Mesendoderm (in vitro differentiated cells): ENCODE results near the gene TYROBP. TPM values are rescaled to one million over a fixed set of nuclear protein-coding genes. Genes with fewer than 3 reads are reported as not detected.

Experiments used
- DNase-seq: peaks from one replicate; pipeline ENCODE4 v3.0.0; 2013
- H2AK5ac ChIP-seq: 2 replicates; pipeline ENCODE4 v1.6.1; 2013; ENCODE audit warnings: low read length, inconsistent platforms
- H2BK120ac ChIP-seq: 2 replicates; pipeline ENCODE4 v1.6.1; 2013; ENCODE audit warnings: low read depth, mild to moderate bottlenecking, low read length, moderate library complexity, mixed read lengths
- H2BK15ac ChIP-seq: replicated peaks from 2 replicates; pipeline ENCODE4 v1.6.1; 2013; ENCODE audit warnings: low read depth, mild to moderate bottlenecking, moderate library complexity
- H2BK5ac ChIP-seq: 2 replicates; pipeline ENCODE4 v1.6.1; 2013; ENCODE audit warnings: low read length, inconsistent platforms
- H3K18ac ChIP-seq: 2 replicates; pipeline ENCODE4 v1.6.1; 2013; ENCODE audit warnings: mild to moderate bottlenecking, low read length, mixed read lengths
- H3K23ac ChIP-seq: one replicate; pipeline ENCODE4 v1.6.1; 2013; ENCODE audit warnings: low read length
- H3K27ac ChIP-seq: 2 replicates; pipeline ENCODE4 v1.5.1; 2013; ENCODE audit warnings: low read depth, mild to moderate bottlenecking, inconsistent platforms, low read length, moderate library complexity
- H3K27me3 ChIP-seq: 2 replicates; pipeline ENCODE4 v1.6.1; 2013; ENCODE audit warnings: low read length, control low read depth, mild to moderate bottlenecking, inconsistent platforms; ENCODE audit not compliant: insufficient read depth, poor library complexity
- H3K36me3 ChIP-seq: 2 replicates; pipeline ENCODE4 v1.6.1; 2013; ENCODE audit warnings: low read length, inconsistent platforms; ENCODE audit not compliant: control insufficient read depth, insufficient read depth
- H3K4ac ChIP-seq: one replicate; pipeline ENCODE4 v1.6.1; 2013; ENCODE audit warnings: low read depth, mild to moderate bottlenecking, low read length, moderate library complexity
- H3K4me1 ChIP-seq: 2 replicates; pipeline ENCODE4 v1.6.1; 2013; ENCODE audit warnings: low read depth, low read length, inconsistent platforms; ENCODE audit not compliant: control insufficient read depth
- H3K4me2 ChIP-seq: 2 replicates; pipeline ENCODE4 v1.6.1; 2013; ENCODE audit warnings: low read length
- H3K4me3 ChIP-seq: 2 replicates; pipeline ENCODE4 v1.5.1; 2013; ENCODE audit warnings: mild to moderate bottlenecking, low read length
- H3K56ac ChIP-seq: one replicate; pipeline ENCODE4 v1.6.1; 2013; ENCODE audit warnings: low read length
- H3K79me1 ChIP-seq: 2 replicates; pipeline ENCODE4 v1.6.1; 2013; ENCODE audit warnings: low read length, inconsistent platforms
- H3K79me2 ChIP-seq: 2 replicates; pipeline ENCODE4 v1.6.1; 2013; ENCODE audit warnings: mild to moderate bottlenecking, low read length; ENCODE audit not compliant: control insufficient read depth, insufficient read depth
- H3K9ac ChIP-seq: 2 replicates; pipeline ENCODE4 v1.6.1; 2013; ENCODE audit warnings: low read length, inconsistent platforms
- H4K5ac ChIP-seq: one replicate; pipeline ENCODE4 v1.6.1; 2013; ENCODE audit warnings: low read length
- H4K8ac ChIP-seq: one replicate; pipeline ENCODE4 v1.6.1; 2013; ENCODE audit warnings: low read depth, mild to moderate bottlenecking, control low read depth, low read length, moderate library complexity
- WGBS: extraction: QIAGEN DNeasy Blood & Tissue Kit; methylation state at CpG from one replicate; pipeline ENCODE4 v1.1.7; 2013; ENCODE audit warnings: low lambda C conversion rate, missing lambda C conversion rate; ENCODE audit not compliant: insufficient coverage; ENCODE audit errors: extremely low coverage; 5-methylcytosine and 5-hydroxymethylcytosine counted together
- small RNA-seq: library from polyadenylated mRNA; stranded (forward); fragments of <200 nt; extraction: miRNeasy Mini kit (QIAGEN cat#:217004); gene quantifications from one replicate; pipeline ENCODE3, GENCODE V24; 2013; ENCODE audit not compliant: insufficient read depth

The TYROBP gene

DNA sequence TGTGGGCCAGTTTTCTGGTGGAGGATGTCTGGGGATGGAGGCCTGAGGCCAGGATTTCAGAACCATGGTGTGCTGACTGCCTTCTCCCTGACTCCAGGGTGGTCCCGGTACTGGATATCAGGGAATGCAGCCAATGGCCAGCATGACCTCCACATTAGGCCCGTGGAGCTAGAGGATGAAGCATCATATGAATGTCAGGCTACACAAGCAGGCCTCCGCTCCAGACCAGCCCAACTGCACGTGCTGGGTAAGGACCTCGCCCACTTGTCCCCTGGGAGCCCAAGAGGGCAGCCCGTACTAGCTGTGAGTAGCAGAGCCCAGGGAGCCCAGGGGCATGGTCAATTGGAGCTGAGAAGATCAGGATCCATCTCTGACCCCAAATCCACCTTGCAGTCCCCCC is 49.8 kb downstream of the TYROBP start:
- H3K18ac ChIP-seq, result no peak overlapping the region
- H3K4me1 ChIP-seq, result peaks cover 3% of the 10 kb centered on the region
- no peak overlapping the region for H3K56ac ChIP-seq
- H3K27me3 ChIP-seq, result peaks cover 11% of the 10 kb centered on the region
- no peak overlapping the region for H2BK120ac ChIP-seq
- H2AK5ac ChIP-seq, result no peak overlapping the region
- no peak overlapping the region for H3K4me2 ChIP-seq
- H3K27ac ChIP-seq, result no peak overlapping the region
- H4K8ac ChIP-seq, result no peak overlapping the region
- no peaks in the 10 kb centered on the region for H3K79me2 ChIP-seq
- WGBS, result no CpG with 5 or more reads among the region's 6 CpGs
- H3K4ac ChIP-seq, result no peak overlapping the region
- no peak overlapping the region for H4K5ac ChIP-seq
- no peak overlapping the region for H2BK5ac ChIP-seq
- no peak overlapping the region for H3K23ac ChIP-seq
- no peak overlapping the region for H2BK15ac ChIP-seq
- H3K79me1 ChIP-seq, result no peaks in the 10 kb centered on the region
- no peak overlapping the region for H3K9ac ChIP-seq
- DNase-seq, result no peak
- no peak overlapping the region for H3K4me3 ChIP-seq
- no peaks in the 10 kb centered on the region for H3K36me3 ChIP-seq

- no peak within 1 kb of the TSS for H4K5ac ChIP-seq
- peak within 1 kb of the TSS; percentile 87 for H3K4me2 ChIP-seq
- peak within 1 kb of the TSS; percentile 64 for H3K9ac ChIP-seq
- no peak within 1 kb of the TSS for H3K27ac ChIP-seq
- no peaks in the 10 kb centered on the region for H3K79me1 ChIP-seq
- H3K4ac ChIP-seq, result no peak within 1 kb of the TSS
- no peak within 1 kb of the TSS for H2BK15ac ChIP-seq
- no peak within 1 kb of the TSS for H2AK5ac ChIP-seq
- no peak within 1 kb of the TSS for H2BK5ac ChIP-seq
- H3K4me1 ChIP-seq, result peaks cover 3% of the 10 kb centered on the region
- H4K8ac ChIP-seq, result no peak within 1 kb of the TSS
- no CpG with 5 or more reads among the region's 42 CpGs for WGBS
- DNase-seq, result peak; percentile 48
- no peak within 1 kb of the TSS for H3K18ac ChIP-seq
- H2BK120ac ChIP-seq, result no peak within 1 kb of the TSS
- H3K23ac ChIP-seq, result no peak within 1 kb of the TSS
- H3K79me2 ChIP-seq, result no peaks in the 10 kb centered on the region
- H3K27me3 ChIP-seq, result peaks cover 11% of the 10 kb centered on the region
- peak within 1 kb of the TSS; percentile 82 for H3K56ac ChIP-seq
- H3K36me3 ChIP-seq, result no peaks in the 10 kb centered on the region
- H3K4me3 ChIP-seq, result peak within 1 kb of the TSS; percentile 53
Measured at GRCh38 chr19:35856546-35857149, 51.4 kb downstream of the TYROBP start, which contains the start of gene KIRREL2. KIRREL2 (plus strand) TSS chr19:35856911; CDS start chr19:35857120, 209 bp downstream.

Small RNAs within 50 kb of the gene (small RNA-seq; reads per million reads assigned to genes)
- gene AF038458.1, result not detected
- gene RN7SL402P, result not detected
